IPS-NIHi7 (cell line): ENCODE data around the gene CYB5RL.
"Not testable (repeated sequence)": the region's sequence is repeated elsewhere in the genome, so short reads cannot be mapped to it uniquely, and the experiment has no call there.

Experiments
- DNase-seq: peaks from one replicate; pipeline ENCODE4 v3.0.0; 2012; ENCODE audit warnings: mixed read lengths; ENCODE audit errors: extremely low spot score

CYB5RL gene

DNA sequence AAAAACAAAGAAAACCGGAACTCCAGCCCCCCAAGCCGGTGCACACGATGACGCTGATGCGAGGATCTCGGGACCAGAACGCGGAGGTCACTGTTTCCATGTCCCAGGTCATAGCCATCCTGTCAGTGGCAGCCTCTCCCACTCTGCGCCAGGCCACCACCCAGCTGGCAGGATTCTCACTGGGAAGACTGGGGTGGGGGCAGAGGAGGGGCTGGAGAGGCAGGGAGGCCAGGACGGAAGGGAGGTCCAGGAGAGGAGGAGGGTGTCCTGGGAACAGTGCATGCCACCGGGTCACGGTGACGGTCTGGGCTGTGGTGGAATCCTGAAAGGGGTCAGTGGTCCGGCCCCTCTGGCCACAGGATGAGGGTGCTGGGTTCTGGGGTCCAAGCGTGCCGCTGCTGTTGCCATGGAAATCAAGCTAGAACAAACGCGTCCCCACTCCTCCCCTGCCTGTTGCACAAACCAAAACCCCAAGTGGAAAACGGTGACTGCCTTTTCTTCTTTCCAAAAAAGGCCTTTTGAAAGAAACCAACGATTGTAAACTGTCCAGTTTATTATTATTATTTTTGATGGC is 26.2 kb upstream of the CYB5RL start:
- no peak for DNase-seq

DNA sequence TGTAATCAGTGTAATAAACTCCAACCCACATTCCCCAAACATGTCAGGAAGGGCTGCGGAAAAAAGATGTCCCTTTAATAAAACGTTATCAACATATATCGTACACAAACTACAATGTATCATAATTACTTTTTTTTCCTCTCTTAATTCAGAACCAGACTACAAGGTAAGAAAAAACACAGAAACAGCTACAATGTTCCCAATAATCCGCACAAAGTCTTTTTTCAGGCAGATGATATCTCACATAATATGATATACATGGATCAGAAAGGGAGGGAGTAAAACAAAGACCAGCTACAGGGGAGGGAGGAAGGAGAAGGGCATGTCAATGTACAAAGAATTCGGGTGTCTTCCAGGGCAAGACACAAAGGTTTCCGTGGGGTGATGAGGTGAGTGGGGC is 25.5 kb upstream of the CYB5RL start:
- no peak for DNase-seq

DNA sequence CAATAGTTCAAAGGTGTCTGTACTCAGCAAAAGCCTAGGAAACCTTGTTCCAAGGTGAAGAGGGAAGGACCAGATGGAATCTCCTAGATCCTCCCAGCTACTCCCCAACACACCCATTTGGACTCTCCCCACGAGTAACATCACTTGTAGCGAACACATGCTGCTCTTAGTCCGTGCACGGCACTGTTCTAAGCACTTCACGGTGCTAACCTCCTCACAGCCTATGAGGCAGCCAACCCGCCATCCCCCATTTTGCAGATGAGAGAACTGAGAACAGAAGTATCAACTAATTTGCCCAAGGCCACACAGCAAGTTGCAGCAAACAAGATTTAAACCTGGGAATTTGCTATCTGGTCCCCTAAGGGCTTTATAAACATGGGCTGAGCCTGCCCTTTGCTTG is 24.4 kb upstream of the CYB5RL start:
- no peak for DNase-seq

DNA sequence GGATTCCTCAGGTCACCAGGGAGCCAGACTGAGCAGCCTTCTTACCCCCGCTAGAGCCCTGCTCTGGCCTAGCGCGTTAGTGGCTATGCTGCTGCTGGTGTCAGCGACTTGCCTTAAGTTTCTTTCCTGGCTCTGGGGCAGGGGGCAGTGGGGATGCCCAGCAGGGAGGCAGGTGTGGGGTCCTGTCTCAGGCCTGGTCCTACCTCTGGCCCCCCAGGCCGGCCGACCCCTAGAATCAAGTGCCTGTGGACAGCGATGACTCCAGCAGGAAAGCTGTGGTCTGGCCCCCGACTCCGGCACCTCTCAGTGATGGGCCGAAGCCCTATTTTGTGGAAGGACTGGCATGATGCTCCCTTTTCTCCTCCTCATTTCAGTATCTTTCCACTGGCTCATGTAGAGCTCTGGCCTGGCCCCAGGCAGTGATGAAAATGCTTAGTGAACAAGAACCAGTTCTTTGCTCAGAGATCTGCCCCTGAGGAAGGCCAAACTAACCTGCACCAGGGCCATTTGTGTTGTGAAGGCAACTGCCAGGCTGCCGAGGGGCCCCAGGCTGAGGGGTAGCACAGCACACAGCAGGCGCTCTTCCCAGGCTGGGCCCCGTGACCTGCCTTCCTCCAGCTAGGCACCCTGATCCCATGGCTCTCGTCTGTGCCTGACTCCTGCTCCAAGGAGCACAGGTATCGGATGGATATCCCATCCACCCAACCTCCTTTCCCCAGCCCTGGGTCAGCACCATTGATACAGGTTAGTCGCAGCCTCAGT is 23.8 kb upstream of the CYB5RL start:
- no peak for DNase-seq

DNA sequence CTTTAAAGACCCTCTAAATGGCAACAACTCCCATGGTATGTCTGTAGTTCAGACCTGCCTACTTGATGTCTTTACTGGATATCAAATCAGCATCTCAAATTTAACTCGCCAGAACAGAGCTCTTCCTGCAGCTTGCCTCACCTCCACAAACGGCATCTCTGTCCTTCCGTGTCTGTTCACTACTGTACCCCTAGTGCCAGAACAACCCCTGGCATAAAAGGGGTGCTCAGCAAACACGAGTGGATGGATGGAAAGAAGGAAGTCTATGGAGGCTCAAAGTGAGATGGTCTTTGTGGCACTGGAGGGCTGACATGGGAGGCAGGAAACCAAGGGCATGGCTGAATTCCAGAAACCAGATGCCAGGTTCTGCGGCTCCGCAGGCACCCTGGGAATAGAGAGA is 22.9 kb upstream of the CYB5RL start:
- no peak for DNase-seq

DNA sequence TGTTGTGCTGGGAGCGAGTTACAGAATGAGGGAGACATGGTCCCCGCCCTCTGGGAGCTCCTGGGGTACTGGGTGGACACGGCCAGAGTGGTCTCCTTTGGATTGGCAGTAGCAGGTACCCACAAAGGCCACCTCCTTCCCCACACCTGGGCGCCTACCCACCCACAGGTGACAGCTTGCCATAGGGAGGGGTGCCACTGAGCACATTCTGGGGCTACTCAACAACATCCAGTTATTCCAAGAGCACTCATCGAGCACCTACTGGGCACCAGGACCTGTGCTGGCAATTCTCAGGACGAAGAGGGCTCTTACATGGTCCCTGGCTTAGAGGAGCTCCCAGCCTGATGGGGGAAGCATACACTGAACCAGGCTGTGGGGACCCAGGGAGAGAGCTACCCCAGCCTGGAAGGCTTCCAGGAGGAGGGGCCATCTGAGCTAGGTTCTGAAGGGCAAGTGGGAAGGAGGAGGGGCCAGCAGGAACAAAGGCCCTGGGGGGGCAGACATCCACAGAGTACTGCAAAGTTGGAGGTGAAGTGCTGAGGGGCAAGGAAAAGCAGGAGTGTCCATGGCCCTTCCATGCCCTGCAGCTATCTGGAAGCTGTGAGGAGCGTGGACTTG is 22.1 kb upstream of the CYB5RL start:
- DNase-seq = no peak

DNA sequence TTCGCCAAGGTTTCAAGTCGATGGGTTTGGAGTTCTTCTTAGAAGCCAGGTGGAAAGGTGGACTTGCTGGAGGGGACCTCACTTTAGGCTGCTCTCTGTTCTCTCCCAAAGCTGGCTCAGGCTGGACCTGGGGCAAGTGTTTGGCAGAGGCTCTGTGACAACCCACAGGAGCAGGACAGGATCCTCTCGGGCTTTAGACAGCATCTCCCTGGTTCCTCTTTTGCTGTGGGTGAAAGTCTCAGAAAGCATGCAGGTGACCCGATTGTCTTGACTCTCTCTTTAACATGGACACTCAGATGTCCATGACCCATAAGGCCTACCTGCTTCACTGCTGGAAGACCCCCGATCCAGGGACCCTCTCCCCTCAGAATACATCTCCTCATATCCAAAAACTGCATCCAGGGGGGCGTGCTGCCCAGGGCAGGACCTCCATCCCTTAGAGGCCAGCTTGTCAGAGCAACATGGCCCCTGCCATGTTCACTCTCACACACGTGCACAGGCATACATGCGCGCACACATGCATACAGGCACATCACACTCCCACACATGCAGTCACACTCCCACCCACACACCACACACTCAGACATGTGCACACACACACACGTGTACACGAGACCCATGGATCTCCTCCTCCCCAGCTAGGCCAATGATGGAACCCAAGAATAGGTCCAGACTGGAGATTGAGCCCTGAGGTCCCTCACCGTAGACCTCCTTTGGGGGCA is 21.4 kb upstream of the CYB5RL start:
- no peak for DNase-seq

DNA sequence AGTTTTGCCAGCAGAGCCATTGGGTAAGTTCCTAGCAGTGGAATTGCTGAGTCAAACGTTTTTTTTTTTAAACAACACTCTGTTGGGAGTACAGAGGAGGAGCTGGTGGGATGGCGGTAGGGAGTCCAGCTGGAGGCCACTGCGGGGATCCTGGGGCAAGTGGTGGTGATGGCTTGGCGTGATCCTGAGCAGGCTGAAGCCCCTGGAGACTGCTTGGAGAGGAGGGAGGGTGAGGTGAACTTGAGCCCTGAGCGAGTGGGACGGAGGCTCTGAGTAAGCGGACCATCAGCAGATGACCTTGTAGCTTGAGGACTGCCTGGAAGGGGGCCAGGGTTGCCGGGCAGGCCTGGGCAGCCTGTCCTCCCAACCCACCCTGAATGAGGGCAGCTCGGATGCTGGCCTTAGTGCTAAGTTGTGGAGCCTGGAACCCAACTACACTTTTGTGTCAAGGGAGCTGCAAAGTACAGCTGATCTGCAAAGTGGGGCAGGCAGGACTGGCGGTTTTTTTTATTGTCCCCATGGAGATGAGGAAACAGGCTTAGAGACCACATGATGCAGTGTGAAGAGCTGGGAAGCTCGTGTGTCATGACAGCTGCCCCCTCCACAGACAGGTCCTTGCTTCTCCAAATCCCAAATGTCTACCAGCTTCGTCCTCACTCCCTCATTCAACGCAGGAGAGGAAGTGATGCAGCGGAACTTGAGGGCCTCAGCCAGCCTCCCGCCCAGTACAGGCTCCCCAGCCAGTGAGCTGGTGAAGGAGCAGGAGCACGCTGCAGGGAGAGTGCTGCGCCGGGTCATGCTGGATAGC is 20.4 kb upstream of the CYB5RL start:
- no peak for DNase-seq

DNA sequence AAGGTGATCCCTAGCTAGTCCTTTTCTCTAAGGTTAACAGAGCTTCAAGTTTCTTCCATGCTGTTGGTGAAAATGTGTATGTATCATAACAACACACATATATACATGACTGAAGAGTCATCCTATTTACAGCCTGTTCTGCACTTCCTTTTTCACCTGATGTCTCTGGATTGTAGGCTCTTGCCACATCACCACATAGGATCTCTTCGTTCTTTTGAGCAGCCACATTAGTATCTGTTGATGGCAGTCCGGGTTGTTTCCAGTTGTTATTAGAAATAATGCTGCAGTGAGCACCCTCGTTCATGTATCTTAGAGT is 19.8 kb upstream of the CYB5RL start:
- DNase-seq = no peak

DNA sequence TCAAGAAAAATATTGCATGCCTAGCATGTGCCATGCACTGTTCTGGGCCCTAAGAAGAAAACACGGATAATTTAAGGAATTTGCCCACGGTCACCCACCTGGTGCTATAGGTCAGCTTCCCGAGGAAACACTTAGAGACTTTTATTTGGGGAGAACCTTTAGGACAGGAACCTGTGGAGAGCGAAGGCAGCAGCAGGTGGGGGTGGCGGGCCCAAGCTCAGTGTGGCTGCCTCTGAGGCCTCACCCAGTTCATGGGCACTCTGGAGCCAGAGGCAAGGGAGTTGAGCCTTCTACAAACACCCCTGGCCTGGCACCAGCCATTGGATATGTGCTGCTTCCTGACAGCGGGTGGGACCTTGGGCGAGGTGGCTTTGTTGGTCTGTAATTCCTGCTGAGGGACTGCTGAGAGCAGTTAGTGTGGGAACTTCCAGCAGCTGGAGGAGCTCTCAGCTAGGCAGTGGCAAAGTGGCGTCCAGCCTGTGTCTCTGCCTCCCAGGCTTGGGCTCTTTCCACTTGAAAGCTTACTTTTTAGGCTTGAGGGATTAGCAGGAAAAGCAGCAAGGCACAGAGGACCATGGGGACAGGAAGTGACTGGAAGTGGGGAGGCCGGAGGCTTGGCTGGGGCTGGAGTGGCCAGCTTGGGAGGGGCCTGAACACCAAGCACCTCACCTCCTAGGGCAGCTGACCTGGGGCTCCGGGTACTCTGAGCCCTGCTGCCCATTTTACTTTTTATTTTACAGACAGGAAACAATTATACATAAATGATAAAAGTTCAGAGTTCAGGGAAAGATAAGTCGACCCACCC is 19.3 kb upstream of the CYB5RL start:
- no peak for DNase-seq

DNA sequence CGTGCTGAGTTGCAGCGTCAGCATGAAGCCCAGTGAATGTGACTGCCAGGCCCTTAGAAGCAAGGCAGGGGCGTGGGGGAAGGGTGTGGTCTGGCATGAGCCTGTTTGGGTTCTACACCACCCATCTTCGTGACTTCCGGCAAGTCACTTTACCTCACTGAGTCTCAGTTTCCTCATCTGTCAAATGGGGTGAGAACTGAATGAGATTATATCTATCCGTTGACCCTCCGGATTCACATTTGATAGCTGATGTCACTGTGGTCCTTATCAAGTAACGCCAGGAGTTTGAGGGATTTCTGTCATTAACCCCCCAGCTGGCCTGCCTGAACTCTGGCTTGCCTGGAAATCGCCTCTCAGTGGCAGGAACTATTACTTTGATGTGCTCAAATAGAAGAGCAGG is 15.7 kb upstream of the CYB5RL start:
- DNase-seq = no peak

DNA sequence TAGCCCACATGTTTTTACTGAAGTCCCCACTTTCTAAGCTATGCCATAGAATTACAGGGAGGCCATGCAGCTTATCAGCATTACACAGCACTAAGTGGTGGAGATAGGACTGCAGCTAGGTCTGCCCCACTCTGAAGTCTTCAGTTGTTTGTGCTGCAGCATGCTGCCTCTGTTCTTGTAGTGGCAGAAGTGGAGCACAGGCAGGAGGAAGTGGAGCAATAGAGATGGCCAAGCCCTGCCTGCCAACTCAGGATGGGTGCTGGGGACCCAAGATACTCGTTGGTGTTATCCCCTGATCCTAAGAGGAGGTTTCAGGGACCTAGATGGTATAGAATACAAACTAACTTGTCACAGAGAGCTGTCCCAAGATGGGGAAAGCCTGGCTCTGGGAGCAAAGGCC is 13.0 kb upstream of the CYB5RL start:
- DNase-seq = no peak

DNA sequence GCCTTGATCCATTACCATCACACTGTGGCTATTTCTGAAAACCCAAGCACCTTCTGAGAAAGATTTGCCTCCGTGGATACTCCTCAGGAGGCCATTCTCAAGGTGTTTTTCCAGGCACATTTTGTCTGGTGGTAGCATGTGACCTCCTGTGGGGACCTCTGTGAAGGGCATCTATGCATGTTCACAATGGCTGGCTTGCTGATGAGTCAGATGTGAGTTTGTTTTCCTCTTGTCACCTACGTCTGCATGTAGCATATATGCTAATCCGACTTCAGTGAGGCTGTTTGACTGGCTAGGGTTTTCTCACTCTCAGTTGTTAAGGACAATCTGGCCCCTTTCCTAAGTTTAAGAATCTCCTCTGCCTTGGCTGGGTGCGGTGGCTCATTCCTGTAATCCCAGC is 8.1 kb upstream of the CYB5RL start:
- DNase-seq = not testable (repeated sequence)

DNA sequence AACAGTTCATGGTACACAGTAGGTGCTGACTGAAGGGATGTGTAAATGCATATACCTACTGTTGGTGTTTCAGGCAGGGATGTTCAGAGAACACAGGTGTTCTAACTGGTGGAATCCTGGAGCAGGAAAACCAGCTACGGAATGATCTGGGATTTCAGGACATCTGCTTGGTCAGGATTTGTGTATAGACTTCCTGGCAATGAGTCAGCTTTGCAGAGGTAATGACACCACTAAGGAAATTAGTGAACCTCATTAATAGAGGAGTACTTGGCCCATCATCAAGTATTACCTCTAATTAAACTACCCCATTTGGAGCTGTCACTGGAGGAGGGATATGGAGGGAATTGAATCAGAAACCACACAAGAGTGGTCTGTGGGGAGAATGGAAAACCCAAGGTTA is 7.5 kb upstream of the CYB5RL start:
- no peak for DNase-seq

DNA sequence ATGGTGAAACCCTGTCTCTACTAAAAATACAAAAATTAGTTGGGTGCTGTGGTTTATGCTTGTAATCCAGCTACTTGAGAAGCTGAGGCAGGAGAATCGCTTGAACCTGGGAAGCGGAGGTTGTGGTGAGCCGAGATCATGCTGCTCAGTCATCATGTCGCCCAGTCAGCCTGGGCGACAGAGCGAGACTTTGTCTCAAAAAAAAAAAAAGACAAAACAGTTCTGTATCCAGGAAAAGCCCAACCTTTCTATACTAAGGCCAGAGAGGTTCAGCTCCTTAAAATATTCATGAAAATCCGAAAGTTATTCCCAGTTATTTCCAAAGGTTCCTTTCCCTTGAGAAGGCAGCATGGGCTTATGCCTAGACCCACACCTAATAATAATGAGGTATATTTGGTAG is 4.4 kb upstream of the CYB5RL start:
- DNase-seq = no peak

DNA sequence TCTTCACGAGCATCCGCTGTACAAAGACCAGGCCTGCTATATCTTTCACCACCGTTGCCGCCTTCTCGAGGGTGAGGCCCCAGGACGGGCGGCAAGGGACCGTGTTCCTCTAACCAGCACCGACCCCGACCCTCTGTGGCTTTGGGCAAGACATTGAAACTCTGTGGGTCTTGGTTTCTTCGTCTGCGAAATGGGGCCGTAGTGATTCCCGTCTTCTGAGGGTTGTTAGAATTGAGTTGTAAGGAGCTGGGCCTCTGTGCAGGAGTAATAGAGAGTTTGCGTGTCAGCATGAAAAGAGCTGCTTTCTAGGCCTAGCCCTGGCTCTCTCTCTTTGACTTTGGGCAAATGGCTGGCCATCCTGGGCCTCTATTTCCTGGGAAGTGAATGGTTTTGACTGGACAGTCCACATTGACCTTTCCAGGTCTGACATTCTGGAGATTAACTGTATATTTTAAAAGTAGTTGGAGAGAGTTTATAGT is 728 bp upstream of the CYB5RL start:
- DNase-seq = no peak

DNA sequence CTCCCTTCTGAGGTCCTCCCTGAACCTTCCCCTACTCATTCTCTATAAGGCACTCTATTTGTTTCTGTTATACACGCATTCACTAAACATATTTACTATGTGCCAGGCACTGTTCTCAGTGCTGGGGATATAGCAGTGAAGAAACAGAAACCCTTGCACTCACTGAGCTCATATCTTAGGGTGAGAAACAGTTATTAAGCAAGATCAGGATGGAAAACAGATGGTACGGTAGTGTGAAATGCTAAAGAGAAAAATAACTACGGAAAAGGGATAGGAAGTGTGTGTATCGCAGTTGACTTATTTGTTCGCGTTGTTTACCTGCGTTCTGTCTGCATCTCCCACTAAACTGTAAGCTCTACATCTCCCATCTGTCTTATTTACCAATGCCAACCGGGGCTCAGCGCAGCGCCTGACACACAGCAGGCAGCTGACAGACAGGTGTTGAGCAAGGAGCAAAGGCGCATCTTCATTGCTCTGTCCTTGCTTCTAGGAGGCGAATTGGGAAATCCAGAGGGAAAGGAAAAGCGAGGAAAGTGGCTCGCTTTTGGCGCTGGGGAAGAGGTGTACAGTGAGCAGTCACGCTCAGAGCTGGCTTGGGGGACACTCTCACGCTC is 572 bp downstream of the CYB5RL start:
- peak; percentile 58 for DNase-seq

DNA sequence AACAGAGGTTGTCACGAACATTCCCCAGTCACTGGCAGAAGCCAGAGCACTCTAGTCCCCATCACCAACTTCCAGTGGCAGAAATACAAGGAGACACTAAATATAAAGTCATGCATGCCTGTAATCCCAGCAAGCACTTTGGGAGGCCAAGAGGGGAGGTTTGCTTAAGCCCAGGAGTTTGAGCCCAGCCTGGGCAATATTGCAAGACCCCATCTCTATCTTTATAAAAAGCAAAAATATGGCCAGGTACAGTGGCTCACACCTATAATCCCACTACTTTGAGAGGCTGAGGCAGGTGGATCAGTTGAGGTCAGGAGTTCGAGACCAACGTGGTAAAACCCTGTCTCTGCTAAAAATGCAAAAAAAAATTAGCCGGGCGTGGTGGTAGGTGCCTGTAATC is 6.4 kb downstream of the CYB5RL start:
- no peak for DNase-seq

DNA sequence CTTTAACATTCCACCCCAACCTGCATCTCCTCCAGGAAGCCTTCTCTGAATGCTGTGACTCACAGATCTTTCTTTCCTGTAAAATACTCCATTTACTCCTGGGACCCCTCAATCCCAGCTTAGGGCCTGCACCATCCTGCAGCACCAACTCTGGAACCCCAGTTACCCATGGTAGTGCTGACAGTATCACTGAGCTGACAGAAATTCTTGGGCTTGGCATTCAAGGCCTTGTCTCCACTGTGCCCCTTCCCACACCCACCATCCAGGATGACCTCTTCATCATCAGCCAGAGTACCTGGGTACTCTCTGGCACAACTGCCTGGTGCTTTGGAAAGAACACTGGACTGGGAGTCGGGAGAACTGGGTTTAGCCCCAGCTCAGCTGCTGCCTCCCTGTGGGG is 8.3 kb downstream of the CYB5RL start:
- DNase-seq = no peak

DNA sequence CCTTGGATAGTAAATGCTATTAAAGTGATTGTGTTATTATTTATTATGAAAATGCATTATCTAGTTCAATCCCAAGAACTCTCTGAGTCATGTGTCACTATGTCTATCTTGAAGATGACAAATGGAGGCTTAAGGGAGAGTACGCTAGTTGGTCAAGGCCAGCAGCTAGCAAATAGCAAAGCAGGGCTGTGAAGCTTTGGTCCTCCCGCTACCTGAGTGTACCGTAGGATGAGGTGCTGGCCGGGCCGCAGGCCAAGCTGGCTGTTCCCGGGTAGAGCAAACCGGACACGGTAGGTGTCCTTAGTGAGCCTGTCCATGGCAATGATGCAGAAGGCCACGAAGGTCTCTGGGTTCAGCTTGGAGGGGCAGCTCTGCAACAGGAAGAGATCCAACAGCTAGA is 9.3 kb downstream of the CYB5RL start:
- no peak for DNase-seq

DNA sequence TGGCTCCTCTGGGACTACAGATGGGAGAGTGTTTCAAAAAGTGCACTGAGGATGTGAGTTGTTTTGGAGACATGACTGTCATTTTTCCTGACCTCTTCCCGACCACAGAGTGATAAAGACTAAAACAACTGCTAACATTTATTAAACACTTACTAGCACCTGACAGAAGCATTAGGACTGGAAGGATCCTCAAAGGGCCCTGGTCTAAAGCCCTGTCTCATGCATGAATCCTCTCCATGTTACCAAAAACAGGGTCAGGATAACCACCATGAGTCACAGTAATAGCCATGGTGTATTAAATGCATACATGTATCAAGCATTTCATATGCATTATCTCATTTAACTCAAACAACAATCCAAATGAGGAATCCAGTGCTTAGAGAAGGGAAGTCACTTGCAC is 11.5 kb downstream of the CYB5RL start:
- DNase-seq = no peak
